HepG2 (cell line): ENCODE data around the gene PDLIM4. TPM values are rescaled to one million over a fixed set of nuclear protein-coding genes. Genes with fewer than 3 reads are reported as not detected.

Experiments
- BORCS8-MEF2B ChIP-seq: sonication (generic); formaldehyde crosslinking; IDR thresholded peaks from 2 replicates; pipeline ENCODE4 v1.8.0; 2022; ENCODE audit warnings: mild to moderate bottlenecking, missing genetic modification reagents
- CC2D1A ChIP-seq: sonication (generic); formaldehyde crosslinking; IDR thresholded peaks from 2 replicates; pipeline ENCODE4 v1.8.1; 2023; ENCODE audit warnings: mild to moderate bottlenecking, missing genetic modification reagents
- FOXA3 ChIP-seq: IDR thresholded peaks from 2 replicates; pipeline ENCODE4 v1.6.1; 2016; ENCODE audit warnings: missing genetic modification reagents, missing compliant biosample characterization
- IRF2 ChIP-seq: IDR thresholded peaks from 2 replicates; pipeline ENCODE4 v1.6.1; 2018; ENCODE audit warnings: missing genetic modification reagents, missing compliant biosample characterization
- KDM5A ChIP-seq: fragments of 200-600 bp; sonication (generic); IDR thresholded peaks from 2 replicates; pipeline ENCODE4 v1.7.0; 2018; ENCODE audit warnings: antibody characterized with exemption, mild to moderate bottlenecking, low read length, borderline replicate concordance
- KDM6A ChIP-seq: IDR thresholded peaks from 2 replicates; pipeline ENCODE4 v1.6.1; 2016; ENCODE audit warnings: low read depth
- MATR3 ChIP-seq: sonication (generic); formaldehyde crosslinking; IDR thresholded peaks from 2 replicates; pipeline ENCODE4 v1.4.0; 2020; ENCODE audit warnings: missing genetic modification reagents
- NCOA1 ChIP-seq: sonication (generic); formaldehyde crosslinking; IDR thresholded peaks from 2 replicates; pipeline ENCODE4 v1.9.0; 2021; ENCODE audit warnings: missing genetic modification reagents
- NCOR1 ChIP-seq: fragments of 200-600 bp; sonication (generic); IDR thresholded peaks from 2 replicates; pipeline ENCODE4 v1.7.0; 2017; ENCODE audit warnings: antibody characterized with exemption, low read length, borderline replicate concordance
- NFKB2 ChIP-seq: sonication (generic); formaldehyde crosslinking; IDR thresholded peaks from 2 replicates; pipeline ENCODE4 v1.4.0; 2020; ENCODE audit warnings: missing genetic modification reagents, borderline replicate concordance
- RORA ChIP-seq: sonication (generic); formaldehyde crosslinking; IDR thresholded peaks from 2 replicates; pipeline ENCODE4 v1.5.0; 2020; ENCODE audit warnings: mild to moderate bottlenecking, missing genetic modification reagents, moderate library complexity
- SRSF4 ChIP-seq: fragments of 200-400 bp; formaldehyde crosslinking; IDR thresholded peaks from one replicate; pipeline ENCODE4 v1.6.1; 2018; ENCODE audit warnings: mild to moderate bottlenecking, low read depth, low read length, moderate library complexity; ENCODE audit not compliant: poor library complexity, severe bottlenecking
- TBX3 ChIP-seq: fragments of 450-650 bp; IDR thresholded peaks from 2 replicates; pipeline ENCODE4 v1.6.1; 2017; ENCODE audit warnings: antibody characterized with exemption, mild to moderate bottlenecking, inconsistent platforms, borderline replicate concordance
- U2AF2 ChIP-seq: fragments of 200-400 bp; formaldehyde crosslinking; IDR thresholded peaks from 2 replicates; pipeline ENCODE4 v1.6.1; 2017; ENCODE audit warnings: low read depth, mild to moderate bottlenecking, low read length
- ZNF143 ChIP-seq: sonication (generic); formaldehyde crosslinking; IDR thresholded peaks from 2 replicates; pipeline ENCODE4 v1.4.0; 2020; ENCODE audit warnings: missing genetic modification reagents
- ZNF451 ChIP-seq: sonication (generic); formaldehyde crosslinking; IDR thresholded peaks from 2 replicates; pipeline ENCODE4 v1.5.0; 2020; ENCODE audit warnings: mild to moderate bottlenecking, missing genetic modification reagents
- ZNF616 ChIP-seq: sonication (generic); formaldehyde crosslinking; IDR thresholded peaks from 2 replicates; pipeline ENCODE4 v1.5.0; 2020; ENCODE audit warnings: low read depth, mild to moderate bottlenecking, missing genetic modification reagents
- ZNF839 ChIP-seq: sonication (generic); formaldehyde crosslinking; IDR thresholded peaks from 2 replicates; pipeline ENCODE4 v1.4.0; 2020; ENCODE audit warnings: missing genetic modification reagents, mild to moderate bottlenecking, borderline replicate concordance
- ZZZ3 ChIP-seq: sonication (generic); formaldehyde crosslinking; IDR thresholded peaks from 2 replicates; pipeline ENCODE4 v1.4.0; 2020; ENCODE audit warnings: missing genetic modification reagents, mild to moderate bottlenecking, borderline replicate concordance
- polyA plus RNA-seq, 8 experiments: library from polyadenylated mRNA; depleted of rRNA in 3 of 8; stranded (reverse) in 7 of 8; unstranded in 1 of 8; fragments of >200 nt; fragmentation: Illumina TruSeq in 4 of 8; extraction: Trizol in 4 of 8; gene quantifications; 2 replicates each; pipeline versions ENCODE4 v1.2.1 to v1.2.3, GENCODE V29; 2011 to 2016; ENCODE audit warnings: low read depth in 4 of 8, missing spikeins in 1 of 8, mixed read lengths in 1 of 8; ENCODE audit not compliant: insufficient read depth in 1 of 8
- total RNA-seq, 5 experiments: library from RNA; depleted of rRNA; stranded (reverse); fragments of >200 nt; fragmentation: Illumina TruSeq; extraction: Trizol; gene quantifications; 2 replicates each; pipeline ENCODE4 v1.2.3, GENCODE V29; 2016; ENCODE audit warnings: low read depth in 1 of 5
- TF ChIP-seq, protein P1 (sequence below): sonication (generic); formaldehyde crosslinking; IDR thresholded peaks from 2 replicates; pipeline ENCODE4 v1.8.0; 2022; ENCODE audit warnings: missing genetic modification reagents, mild to moderate bottlenecking, moderate library complexity, borderline replicate concordance
- TF ChIP-seq, protein P2 (sequence below): sonication (generic); formaldehyde crosslinking; IDR thresholded peaks from 2 replicates; pipeline ENCODE4 v1.5.1; 2020; ENCODE audit warnings: missing genetic modification reagents, mild to moderate bottlenecking, borderline replicate concordance
- TF ChIP-seq, protein P3 (sequence below): sonication (generic); formaldehyde crosslinking; IDR thresholded peaks from 2 replicates; pipeline ENCODE4 v1.5.0; 2020; ENCODE audit warnings: missing genetic modification reagents
- TF ChIP-seq, protein P4 (sequence below): IDR thresholded peaks from 2 replicates; pipeline ENCODE4 v1.6.1; 2018; ENCODE audit warnings: missing genetic modification reagents
- TF ChIP-seq, protein P5 (sequence below): sonication (generic); IDR thresholded peaks from 2 replicates; pipeline ENCODE4 v1.6.1; 2016; ENCODE audit warnings: low read depth, borderline replicate concordance

The PDLIM4 gene
- total and polyA plus RNA-seq, 2 of the 13 experiments (the other 11 are each of a cell fraction or from before 2014, with no cell fraction given) = 1.1 to 2.3 TPM

DNA sequence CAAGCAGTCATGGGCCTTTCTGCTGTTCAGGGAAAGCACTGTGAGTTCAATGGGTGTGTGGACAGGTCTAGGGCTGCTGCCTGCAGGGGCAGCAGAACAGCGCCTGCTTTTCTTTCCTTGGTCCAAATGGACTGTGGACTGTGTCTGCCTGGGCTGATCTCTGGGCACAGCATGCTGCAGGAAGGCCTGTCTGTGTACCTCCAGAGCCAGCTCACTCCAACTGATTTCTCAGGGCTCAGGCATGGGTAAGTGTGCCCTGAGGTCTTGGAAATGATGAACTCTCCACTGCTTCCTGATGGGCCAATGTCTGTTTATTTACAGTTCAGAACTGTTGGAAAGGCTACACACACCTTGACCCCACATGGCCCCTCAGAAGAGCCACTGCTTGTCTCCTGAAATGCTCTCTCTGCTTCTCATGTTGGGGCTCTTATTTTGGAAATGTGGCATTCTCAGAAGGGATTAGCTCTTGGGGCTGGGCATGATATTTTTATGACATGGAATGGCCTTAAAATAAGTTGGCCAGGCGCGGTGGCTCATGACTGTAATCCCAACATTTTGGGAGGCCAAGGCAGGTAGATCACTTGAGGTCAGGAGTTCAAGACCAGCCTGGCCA, 63.7 kb downstream of the PDLIM4 start (continued):
- TF ChIP-seq, protein P1, sequence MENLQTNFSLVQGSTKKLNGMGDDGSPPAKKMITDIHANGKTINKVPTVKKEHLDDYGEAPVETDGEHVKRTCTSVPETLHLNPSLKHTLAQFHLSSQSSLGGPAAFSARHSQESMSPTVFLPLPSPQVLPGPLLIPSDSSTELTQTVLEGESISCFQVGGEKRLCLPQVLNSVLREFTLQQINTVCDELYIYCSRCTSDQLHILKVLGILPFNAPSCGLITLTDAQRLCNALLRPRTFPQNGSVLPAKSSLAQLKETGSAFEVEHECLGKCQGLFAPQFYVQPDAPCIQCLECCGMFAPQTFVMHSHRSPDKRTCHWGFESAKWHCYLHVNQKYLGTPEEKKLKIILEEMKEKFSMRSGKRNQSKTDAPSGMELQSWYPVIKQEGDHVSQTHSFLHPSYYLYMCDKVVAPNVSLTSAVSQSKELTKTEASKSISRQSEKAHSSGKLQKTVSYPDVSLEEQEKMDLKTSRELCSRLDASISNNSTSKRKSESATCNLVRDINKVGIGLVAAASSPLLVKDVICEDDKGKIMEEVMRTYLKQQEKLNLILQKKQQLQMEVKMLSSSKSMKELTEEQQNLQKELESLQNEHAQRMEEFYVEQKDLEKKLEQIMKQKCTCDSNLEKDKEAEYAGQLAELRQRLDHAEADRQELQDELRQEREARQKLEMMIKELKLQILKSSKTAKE (CRISPR knock-in tag) = no peak
- TF ChIP-seq TBX3 (no peak), CC2D1A (CRISPR knock-in tag) (no peak), ZNF143 (CRISPR knock-in tag) (no peak), SRSF4 (no peak), ZNF616 (CRISPR knock-in tag) (no peak), BORCS8-MEF2B (CRISPR knock-in tag) (no peak), ZZZ3 (CRISPR knock-in tag) (no peak), RORA (no peak), ZNF451 (CRISPR knock-in tag) (no peak), ZNF839 (no peak), NFKB2 (CRISPR knock-in tag) (no peak), MATR3 (CRISPR knock-in tag) (no peak), KDM5A (no peak), NCOR1 (0 out of 2 replicates have a peak, but pooled peaks have one; percentile 23), KDM6A (CRISPR knock-in tag) (no peak), IRF2 (peak; percentile 59; the same call in 1 of the 2 replicates), FOXA3 (CRISPR knock-in tag) (peak; percentile 22; the same call in 1 of the 2 replicates), U2AF2 (no peak), NCOA1 (no peak)
- TF ChIP-seq, protein P2, sequence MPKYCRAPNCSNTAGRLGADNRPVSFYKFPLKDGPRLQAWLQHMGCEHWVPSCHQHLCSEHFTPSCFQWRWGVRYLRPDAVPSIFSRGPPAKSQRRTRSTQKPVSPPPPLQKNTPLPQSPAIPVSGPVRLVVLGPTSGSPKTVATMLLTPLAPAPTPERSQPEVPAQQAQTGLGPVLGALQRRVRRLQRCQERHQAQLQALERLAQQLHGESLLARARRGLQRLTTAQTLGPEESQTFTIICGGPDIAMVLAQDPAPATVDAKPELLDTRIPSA (CRISPR knock-in tag) = no peak
- TF ChIP-seq, protein P3, sequence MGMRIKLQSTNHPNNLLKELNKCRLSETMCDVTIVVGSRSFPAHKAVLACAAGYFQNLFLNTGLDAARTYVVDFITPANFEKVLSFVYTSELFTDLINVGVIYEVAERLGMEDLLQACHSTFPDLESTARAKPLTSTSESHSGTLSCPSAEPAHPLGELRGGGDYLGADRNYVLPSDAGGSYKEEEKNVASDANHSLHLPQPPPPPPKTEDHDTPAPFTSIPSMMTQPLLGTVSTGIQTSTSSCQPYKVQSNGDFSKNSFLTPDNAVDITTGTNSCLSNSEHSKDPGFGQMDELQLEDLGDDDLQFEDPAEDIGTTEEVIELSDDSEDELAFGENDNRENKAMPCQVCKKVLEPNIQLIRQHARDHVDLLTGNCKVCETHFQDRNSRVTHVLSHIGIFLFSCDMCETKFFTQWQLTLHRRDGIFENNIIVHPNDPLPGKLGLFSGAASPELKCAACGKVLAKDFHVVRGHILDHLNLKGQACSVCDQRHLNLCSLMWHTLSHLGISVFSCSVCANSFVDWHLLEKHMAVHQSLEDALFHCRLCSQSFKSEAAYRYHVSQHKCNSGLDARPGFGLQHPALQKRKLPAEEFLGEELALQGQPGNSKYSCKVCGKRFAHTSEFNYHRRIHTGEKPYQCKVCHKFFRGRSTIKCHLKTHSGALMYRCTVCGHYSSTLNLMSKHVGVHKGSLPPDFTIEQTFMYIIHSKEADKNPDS (CRISPR knock-in tag) = no peak
- TF ChIP-seq, protein P4, sequence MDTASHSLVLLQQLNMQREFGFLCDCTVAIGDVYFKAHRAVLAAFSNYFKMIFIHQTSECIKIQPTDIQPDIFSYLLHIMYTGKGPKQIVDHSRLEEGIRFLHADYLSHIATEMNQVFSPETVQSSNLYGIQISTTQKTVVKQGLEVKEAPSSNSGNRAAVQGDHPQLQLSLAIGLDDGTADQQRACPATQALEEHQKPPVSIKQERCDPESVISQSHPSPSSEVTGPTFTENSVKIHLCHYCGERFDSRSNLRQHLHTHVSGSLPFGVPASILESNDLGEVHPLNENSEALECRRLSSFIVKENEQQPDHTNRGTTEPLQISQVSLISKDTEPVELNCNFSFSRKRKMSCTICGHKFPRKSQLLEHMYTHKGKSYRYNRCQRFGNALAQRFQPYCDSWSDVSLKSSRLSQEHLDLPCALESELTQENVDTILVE (CRISPR knock-in tag) = no peak
- TF ChIP-seq, protein P5, sequence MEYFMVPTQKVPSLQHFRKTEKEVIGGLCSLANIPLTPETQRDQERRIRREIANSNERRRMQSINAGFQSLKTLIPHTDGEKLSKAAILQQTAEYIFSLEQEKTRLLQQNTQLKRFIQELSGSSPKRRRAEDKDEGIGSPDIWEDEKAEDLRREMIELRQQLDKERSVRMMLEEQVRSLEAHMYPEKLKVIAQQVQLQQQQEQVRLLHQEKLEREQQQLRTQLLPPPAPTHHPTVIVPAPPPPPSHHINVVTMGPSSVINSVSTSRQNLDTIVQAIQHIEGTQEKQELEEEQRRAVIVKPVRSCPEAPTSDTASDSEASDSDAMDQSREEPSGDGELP = no peak
